WTC11 (cell line): ENCODE results near the gene LFNG. TPM values are rescaled to one million over a fixed set of nuclear protein-coding genes. Genes with fewer than 3 reads are reported as not detected.
A peak's percentile ranks its signal among the peaks of the same experiment; 100 is the strongest.

Experiments
- ATAC-seq: fragments of 200-7000 bp; cut with Tn5 transposase; 2 replicates; pipeline ENCODE4 v1.10.0; 2021; ENCODE audit warnings: mild to moderate bottlenecking, moderate library complexity
- CTCF ChIA-PET: fragments of 300-600 bp; sonication (Branson Sonifier 250); formaldehyde crosslinking; loops from one replicate; lab custom pipeline; 2021; ENCODE audit warnings: antibody characterized with exemption; lab: Charles Lee
- POLR2A ChIA-PET: fragments of 350-600 bp; sonication (Branson Sonifier 250); formaldehyde crosslinking; loops from one replicate; lab custom pipeline; 2021; ENCODE audit warnings: antibody characterized with exemption; lab: Charles Lee
- DNase-seq: peaks from one replicate; pipeline ENCODE4 v3.0.0; 2021; ENCODE audit warnings: low spot score
- H3K27ac Mint-ChIP-seq: 2 replicates; pipeline ENCODE4 v1.8.0; 2021; ENCODE audit warnings: mixed read lengths
- H3K27me3 Mint-ChIP-seq: 2 replicates; pipeline ENCODE4 v1.8.0; 2021; ENCODE audit warnings: low read depth, mild to moderate bottlenecking, moderate library complexity, mixed read lengths
- H3K36me3 Mint-ChIP-seq: 2 replicates; pipeline ENCODE4 v1.8.0; 2021; ENCODE audit warnings: mixed read lengths
- H3K4me1 Mint-ChIP-seq: 2 replicates; pipeline ENCODE4 v1.8.0; 2022; ENCODE audit warnings: mixed read lengths
- H3K4me3 Mint-ChIP-seq: 2 replicates; pipeline ENCODE4 v1.8.0; 2021; ENCODE audit warnings: mild to moderate bottlenecking, moderate library complexity, mixed read lengths
- H3K9me3 Mint-ChIP-seq: 2 replicates; pipeline ENCODE4 v1.8.0; 2021; ENCODE audit warnings: mixed read lengths
- FOXP1 ChIP-seq: sonication (generic); formaldehyde crosslinking; IDR thresholded peaks from 2 replicates; pipeline ENCODE4 v1.8.0; 2022; ENCODE audit warnings: missing genetic modification reagents, mild to moderate bottlenecking, moderate library complexity, borderline replicate concordance
- GRHL2 ChIP-seq: fragments of 250-450 bp; sonication (Bioruptor Pico); IDR thresholded peaks from 2 replicates; pipeline ENCODE4 v1.8.0; 2022; ENCODE audit warnings: mild to moderate bottlenecking, moderate library complexity; ENCODE audit not compliant: insufficient replicate concordance, severe bottlenecking
- NR1H2 ChIP-seq: sonication (generic); formaldehyde crosslinking; IDR thresholded peaks from 2 replicates; pipeline ENCODE4 v1.9.0; 2021; ENCODE audit warnings: mild to moderate bottlenecking, moderate library complexity, missing genetic modification reagents
- OVOL2 ChIP-seq: fragments of 250-450 bp; sonication (Bioruptor Pico); IDR thresholded peaks from 2 replicates; pipeline ENCODE4 v1.9.0; 2021; ENCODE audit warnings: mild to moderate bottlenecking, borderline replicate concordance
- PRRX2 ChIP-seq: fragments of 250-450 bp; sonication (Bioruptor Pico); IDR thresholded peaks from 2 replicates; pipeline ENCODE4 v1.8.0; 2021; ENCODE audit warnings: mild to moderate bottlenecking
- RORB ChIP-seq: fragments of 250-450 bp; sonication (Bioruptor Pico); IDR thresholded peaks from 2 replicates; pipeline ENCODE4 v1.9.0; 2021; ENCODE audit warnings: mild to moderate bottlenecking
- TCF7 ChIP-seq: sonication (generic); formaldehyde crosslinking; IDR thresholded peaks from 2 replicates; pipeline ENCODE4 v1.8.0; 2022; ENCODE audit warnings: mild to moderate bottlenecking, low read depth, missing genetic modification reagents, moderate library complexity
- TEAD1 ChIP-seq: sonication (generic); formaldehyde crosslinking; IDR thresholded peaks from 2 replicates; pipeline ENCODE4 v1.8.0; 2022; ENCODE audit warnings: mild to moderate bottlenecking, missing genetic modification reagents
- ZNF423 ChIP-seq: fragments of 250-450 bp; sonication (Bioruptor Pico); IDR thresholded peaks from 2 replicates; pipeline ENCODE4 v2.1.2; 2022; ENCODE audit warnings: mild to moderate bottlenecking, moderate library complexity
- total RNA-seq: library from RNA; stranded (reverse); gene quantifications from 3 replicates; pipeline ENCODE4 v1.2.3, GENCODE V29; 2021
- TF ChIP-seq, protein P1 (sequence below): sonication (generic); formaldehyde crosslinking; IDR thresholded peaks from 2 replicates; pipeline ENCODE4 v1.8.1; 2022; ENCODE audit warnings: low read depth, missing genetic modification reagents, borderline replicate concordance
- TF ChIP-seq, protein P2 (sequence below): sonication (generic); formaldehyde crosslinking; IDR thresholded peaks from 2 replicates; pipeline ENCODE4 v1.8.1; 2023; ENCODE audit warnings: mild to moderate bottlenecking, missing genetic modification reagents, moderate library complexity
- TF ChIP-seq, protein P3 (sequence below): sonication (generic); formaldehyde crosslinking; IDR thresholded peaks from 2 replicates; pipeline ENCODE4 v1.8.0; 2022; ENCODE audit warnings: mild to moderate bottlenecking, missing genetic modification reagents
- TF ChIP-seq, protein P4 (sequence below): sonication (generic); formaldehyde crosslinking; IDR thresholded peaks from 2 replicates; pipeline ENCODE4 v1.8.0; 2022; ENCODE audit warnings: mild to moderate bottlenecking, missing genetic modification reagents
- TF ChIP-seq, protein P5 (sequence below): sonication (generic); formaldehyde crosslinking; IDR thresholded peaks from 2 replicates; pipeline ENCODE4 v1.8.1; 2023; ENCODE audit warnings: mild to moderate bottlenecking, moderate library complexity, missing genetic modification reagents

Gene LFNG
- total RNA-seq, 1 experiment from 2014 or later, result 29.4 TPM

DNA sequence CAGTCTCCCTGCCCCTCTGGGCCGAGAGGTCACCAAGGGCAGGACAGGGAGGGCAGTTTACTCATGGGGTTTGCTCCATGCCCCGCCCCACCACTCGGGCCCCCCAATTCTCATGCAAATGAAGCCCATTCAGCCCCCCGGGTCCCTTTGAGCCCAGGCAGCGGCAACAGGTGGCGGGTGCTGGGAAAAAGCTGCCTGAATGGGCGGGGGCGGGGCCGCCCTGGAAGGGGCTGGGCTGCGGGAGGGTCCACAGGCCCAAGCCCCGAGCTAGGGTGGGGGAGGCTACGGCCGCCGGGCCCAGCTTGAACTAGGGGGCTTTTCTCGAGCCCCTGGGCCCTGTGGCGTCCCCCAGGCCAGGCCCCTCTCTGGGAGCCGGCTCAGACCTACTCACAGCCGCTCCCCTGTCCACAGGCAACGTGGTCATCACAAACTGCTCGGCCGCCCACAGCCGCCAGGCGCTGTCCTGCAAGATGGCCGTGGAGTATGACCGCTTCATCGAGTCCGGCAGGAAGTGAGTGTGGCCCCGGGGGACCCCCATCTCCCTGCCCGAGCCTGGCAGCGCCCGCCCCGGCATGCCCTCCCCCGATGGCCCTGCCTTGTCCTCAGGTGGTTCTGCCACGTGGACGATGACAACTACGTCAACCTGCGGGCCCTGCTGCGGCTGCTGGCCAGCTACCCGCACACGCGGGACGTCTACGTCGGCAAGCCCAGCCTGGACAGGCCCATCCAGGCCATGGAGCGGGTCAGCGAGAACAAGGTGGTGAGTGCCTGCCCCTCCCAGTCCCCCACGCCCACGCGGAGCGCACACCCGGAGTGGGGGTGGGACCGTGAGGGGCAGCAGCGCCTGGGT, 5.5 kb downstream of the LFNG start (continued):
- TF ChIP-seq, protein P1, sequence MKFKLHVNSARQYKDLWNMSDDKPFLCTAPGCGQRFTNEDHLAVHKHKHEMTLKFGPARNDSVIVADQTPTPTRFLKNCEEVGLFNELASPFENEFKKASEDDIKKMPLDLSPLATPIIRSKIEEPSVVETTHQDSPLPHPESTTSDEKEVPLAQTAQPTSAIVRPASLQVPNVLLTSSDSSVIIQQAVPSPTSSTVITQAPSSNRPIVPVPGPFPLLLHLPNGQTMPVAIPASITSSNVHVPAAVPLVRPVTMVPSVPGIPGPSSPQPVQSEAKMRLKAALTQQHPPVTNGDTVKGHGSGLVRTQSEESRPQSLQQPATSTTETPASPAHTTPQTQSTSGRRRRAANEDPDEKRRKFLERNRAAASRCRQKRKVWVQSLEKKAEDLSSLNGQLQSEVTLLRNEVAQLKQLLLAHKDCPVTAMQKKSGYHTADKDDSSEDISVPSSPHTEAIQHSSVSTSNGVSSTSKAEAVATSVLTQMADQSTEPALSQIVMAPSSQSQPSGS (CRISPR knock-in tag), result no peak
- TF ChIP-seq, protein P2, sequence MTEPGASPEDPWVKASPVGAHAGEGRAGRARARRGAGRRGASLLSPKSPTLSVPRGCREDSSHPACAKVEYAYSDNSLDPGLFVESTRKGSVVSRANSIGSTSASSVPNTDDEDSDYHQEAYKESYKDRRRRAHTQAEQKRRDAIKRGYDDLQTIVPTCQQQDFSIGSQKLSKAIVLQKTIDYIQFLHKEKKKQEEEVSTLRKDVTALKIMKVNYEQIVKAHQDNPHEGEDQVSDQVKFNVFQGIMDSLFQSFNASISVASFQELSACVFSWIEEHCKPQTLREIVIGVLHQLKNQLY (CRISPR knock-in tag), result no peak
- TF ChIP-seq GRHL2, result no peak
- TF ChIP-seq PRRX2 (CRISPR knock-in tag), result no peak
- 0 out of 2 replicates have a peak, but pooled peaks have one; percentile 44 for TF ChIP-seq FOXP1 (CRISPR knock-in tag)
- TF ChIP-seq, protein P3, sequence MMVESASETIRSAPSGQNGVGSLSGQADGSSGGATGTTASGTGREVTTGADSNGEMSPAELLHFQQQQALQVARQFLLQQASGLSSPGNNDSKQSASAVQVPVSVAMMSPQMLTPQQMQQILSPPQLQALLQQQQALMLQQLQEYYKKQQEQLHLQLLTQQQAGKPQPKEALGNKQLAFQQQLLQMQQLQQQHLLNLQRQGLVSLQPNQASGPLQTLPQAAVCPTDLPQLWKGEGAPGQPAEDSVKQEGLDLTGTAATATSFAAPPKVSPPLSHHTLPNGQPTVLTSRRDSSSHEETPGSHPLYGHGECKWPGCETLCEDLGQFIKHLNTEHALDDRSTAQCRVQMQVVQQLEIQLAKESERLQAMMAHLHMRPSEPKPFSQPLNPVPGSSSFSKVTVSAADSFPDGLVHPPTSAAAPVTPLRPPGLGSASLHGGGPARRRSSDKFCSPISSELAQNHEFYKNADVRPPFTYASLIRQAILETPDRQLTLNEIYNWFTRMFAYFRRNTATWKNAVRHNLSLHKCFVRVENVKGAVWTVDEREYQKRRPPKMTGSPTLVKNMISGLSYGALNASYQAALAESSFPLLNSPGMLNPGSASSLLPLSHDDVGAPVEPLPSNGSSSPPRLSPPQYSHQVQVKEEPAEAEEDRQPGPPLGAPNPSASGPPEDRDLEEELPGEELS (CRISPR knock-in tag), result peak; percentile 24; the same call in 1 of the 2 replicates
- no peak for TF ChIP-seq NR1H2 (CRISPR knock-in tag)
- TF ChIP-seq, all 79 proteins: peak for 10

DNA sequence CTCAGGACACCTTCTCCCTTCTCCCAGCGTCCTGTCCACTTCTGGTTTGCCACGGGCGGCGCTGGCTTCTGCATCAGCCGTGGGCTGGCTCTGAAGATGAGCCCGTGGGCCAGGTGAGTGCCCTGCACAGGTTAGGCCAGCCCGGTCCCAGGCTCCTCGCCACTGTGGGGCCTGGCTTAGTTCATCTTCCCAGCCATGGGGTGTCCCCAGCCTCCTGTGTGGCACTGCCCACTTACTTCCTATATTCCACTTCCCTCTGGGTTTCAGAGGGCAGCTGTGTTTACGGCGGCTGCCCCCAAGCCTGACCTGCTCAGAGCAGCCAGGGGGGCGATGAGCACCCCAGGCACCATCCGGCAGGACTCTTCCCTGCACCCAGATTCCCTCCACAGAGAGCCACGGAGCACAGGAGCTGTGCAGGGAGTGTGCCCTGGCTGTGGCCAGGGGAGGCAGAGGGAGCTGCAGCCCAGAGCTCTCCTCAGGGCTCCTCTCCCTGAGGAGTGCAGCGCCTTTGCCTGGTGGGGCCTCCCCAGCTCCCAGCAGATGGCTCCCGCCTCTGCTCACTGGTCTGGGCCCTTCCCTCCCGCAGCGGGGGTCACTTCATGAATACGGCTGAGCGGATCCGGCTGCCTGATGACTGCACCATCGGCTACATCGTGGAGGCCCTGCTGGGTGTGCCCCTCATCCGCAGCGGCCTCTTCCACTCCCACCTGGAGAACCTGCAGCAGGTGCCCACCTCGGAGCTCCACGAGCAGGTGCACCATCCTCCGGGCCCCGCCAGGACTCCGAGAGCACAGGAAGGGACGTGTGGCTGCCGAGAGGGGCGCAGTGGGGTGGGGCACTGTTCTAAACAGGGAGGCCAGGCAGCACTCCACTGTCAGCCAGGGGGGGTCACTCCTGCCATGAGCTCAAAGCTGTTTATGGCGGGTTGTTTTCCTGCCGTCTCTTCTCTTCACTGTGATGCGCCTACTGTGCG, 6.4 kb downstream of the LFNG start:
- TF ChIP-seq TEAD1 (0 out of 2 replicates have a peak, but pooled peaks have one; percentile 20), FOXP1 (CRISPR knock-in tag) (no peak), RORB (CRISPR knock-in tag) (no peak), ZNF423 (CRISPR knock-in tag) (0 out of 2 replicates have a peak, but pooled peaks have one; percentile 19), TCF7 (0 out of 2 replicates have a peak, but pooled peaks have one; percentile 25), OVOL2 (no peak)
- TF ChIP-seq, protein P4, sequence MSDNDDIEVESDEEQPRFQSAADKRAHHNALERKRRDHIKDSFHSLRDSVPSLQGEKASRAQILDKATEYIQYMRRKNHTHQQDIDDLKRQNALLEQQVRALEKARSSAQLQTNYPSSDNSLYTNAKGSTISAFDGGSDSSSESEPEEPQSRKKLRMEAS, result no peak
- TF ChIP-seq, protein P5, sequence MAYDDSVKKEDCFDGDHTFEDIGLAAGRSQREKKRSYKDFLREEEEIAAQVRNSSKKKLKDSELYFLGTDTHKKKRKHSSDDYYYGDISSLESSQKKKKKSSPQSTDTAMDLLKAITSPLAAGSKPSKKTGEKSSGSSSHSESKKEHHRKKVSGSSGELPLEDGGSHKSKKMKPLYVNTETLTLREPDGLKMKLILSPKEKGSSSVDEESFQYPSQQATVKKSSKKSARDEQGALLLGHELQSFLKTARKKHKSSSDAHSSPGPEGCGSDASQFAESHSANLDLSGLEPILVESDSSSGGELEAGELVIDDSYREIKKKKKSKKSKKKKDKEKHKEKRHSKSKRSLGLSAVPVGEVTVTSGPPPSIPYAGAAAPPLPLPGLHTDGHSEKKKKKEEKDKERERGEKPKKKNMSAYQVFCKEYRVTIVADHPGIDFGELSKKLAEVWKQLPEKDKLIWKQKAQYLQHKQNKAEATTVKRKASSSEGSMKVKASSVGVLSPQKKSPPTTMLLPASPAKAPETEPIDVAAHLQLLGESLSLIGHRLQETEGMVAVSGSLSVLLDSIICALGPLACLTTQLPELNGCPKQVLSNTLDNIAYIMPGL (CRISPR knock-in tag), result 0 out of 2 replicates have a peak, but pooled peaks have one; percentile 3
- TF ChIP-seq, protein P3 (CRISPR knock-in tag), result 0 out of 2 replicates have a peak, but pooled peaks have one; percentile 33
- H3K4me3 Mint-ChIP-seq, result peak overlapping the region; percentile 25; the same call in 1 of the 2 replicates
- peak overlapping the region; percentile 91 for H3K27ac Mint-ChIP-seq
- peaks cover 5% of the 10 kb centered on the region; the same call in 1 of the 2 replicates for H3K36me3 Mint-ChIP-seq
- ChIA-PET POLR2A (no interaction called here), CTCF (interaction anchor here (0.9 to 7.1 kb wide), 9 partner anchors 28 to 184 kb away, joined by 3 to 65 read pairs (median 4); no protein-coding TSS in a partner anchor)
- DNase-seq (no peak), ATAC-seq (no peak; the same call in 1 of the 2 replicates)
- no peaks in the 10 kb centered on the region for H3K9me3 Mint-ChIP-seq
- peaks cover 37% of the 10 kb centered on the region for H3K4me1 Mint-ChIP-seq
- peaks cover 5% of the 10 kb centered on the region for H3K27me3 Mint-ChIP-seq
